Stimulated activated CD4-positive, alpha-beta T cell treated with anti-CD3 and anti-CD28 coated beads, Interleukin-4, amount 100 ng/mL, for 4 hours (primary cell): ENCODE results near the gene DCTN2.
A peak's percentile ranks its signal among the peaks of the same experiment; 100 is the strongest.
"Not testable (repeated sequence)": the region's sequence is repeated elsewhere in the genome, so short reads cannot be mapped to it uniquely, and the experiment has no call there.

Experiments
- DNase-seq, 2 experiments: peaks; one replicate each; pipeline ENCODE4 v3.0.0-alpha.2; 2020

DCTN2 gene

DNA sequence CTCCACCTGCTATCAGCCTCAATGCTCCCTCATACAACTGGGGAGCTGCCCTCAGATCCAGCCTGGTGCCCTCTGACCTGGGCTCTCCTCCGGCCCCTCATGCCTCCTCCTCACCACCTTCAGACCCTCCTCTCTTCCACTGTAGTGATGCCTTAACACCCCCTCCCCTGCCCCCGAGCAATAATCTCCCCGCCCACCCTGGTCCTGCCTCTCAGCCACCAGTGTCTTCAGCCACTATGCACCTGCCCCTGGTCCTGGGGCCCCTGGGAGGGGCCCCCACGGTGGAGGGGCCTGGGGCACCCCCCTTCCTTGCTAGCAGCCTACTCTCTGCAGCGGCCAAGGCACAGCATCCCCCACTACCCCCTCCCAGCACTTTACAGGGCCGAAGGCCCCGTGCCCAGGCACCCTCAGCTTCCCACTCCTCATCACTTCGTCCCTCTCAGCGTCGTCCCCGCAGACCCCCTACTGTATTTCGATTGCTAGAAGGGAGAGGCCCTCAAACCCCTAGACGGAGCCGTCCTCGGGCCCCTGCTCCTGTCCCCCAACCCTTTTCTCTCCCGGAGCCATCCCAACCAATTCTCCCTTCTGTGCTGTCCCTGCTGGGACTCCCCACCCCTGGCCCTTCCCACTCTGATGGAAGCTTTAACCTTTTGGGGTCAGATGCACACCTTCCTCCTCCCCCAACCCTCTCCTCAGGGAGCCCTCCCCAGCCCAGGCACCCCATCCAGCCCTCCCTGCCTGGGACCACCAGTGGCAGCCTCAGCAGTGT lies 21.2 kb downstream of the DCTN2 start:
- DNase-seq: no peak

DNA sequence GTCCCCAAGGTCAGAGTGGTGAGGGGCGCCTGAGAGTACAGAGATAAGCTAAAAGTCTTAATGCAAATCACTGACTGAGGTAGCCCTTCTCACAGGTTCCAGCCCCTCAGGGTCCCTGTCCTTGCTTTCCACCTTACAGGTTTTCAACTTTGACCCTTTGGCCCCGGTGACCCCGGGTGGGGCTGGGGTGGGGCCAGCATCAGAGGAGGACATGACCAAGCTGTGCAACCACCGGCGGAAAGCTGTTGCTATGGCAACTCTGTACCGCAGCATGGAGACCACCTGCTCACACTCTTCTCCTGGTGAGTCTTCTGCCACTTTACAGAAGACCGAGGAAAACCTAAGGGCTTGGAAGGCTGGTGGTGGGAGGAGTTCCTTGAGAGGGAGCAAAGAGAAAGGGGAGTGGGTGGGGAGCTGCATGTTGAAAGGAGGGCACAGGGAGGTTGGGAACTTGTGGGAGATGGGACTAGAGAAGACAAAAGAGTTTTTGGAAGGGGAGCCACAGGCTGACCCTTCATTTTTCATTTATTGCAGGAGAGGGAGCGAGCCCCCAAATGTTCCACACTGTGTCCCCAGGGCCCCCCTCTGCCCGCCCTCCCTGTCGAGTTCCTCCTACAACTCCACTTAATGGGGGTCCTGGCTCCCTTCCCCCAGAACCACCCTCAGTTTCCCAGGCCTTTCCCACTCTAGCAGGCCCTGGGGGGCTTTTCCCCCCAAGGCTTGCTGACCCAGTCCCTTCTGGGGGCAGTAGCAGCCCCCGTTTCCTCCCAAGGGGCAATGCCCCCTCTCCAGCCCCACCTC lies 22.0 kb downstream of the DCTN2 start:
- no peak for DNase-seq

DNA sequence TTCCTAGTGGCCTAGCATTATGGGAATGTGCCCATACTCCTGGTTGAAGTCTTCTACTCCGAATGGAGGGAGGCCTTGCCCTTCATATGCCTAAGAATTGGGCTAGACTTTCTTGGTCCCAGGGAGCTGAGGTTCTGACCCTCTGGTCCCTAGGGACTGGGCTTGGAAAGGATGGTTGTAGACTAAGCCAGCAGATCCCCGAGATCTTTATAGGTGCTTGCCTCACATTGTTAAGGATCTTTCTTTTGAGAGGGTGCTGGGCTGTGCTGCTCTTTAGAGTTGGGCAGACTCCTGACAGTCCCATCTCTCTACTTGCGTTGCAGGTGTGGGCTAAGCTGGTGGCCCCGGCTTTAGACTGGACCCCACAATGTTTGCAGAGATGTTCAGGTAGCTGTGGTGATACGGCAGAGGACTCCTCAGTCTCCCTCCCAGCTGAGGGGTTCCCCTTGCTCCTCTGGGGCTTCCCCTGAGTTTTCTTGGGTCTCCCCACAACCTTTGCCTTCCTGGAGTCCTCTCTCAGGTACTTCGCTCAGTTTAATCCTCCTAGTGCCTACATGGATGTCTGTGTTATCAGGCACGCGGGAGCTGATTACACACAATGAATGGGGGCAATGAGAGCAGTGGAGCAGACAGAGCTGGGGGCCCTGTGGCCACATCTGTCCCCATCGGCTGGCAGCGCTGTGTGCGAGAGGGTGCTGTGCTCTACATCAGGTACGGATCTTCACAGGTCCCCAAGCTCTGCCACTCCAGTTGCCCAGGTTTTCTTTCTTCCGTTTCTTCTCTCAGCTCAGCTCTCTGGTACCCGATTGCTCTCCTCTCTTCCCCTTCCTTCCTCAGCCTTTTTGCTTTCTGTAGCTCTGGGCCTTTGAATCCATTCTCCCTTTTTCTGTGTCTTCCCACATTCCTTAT lies 23.0 kb downstream of the DCTN2 start:
- DNase-seq: no peak

DNA sequence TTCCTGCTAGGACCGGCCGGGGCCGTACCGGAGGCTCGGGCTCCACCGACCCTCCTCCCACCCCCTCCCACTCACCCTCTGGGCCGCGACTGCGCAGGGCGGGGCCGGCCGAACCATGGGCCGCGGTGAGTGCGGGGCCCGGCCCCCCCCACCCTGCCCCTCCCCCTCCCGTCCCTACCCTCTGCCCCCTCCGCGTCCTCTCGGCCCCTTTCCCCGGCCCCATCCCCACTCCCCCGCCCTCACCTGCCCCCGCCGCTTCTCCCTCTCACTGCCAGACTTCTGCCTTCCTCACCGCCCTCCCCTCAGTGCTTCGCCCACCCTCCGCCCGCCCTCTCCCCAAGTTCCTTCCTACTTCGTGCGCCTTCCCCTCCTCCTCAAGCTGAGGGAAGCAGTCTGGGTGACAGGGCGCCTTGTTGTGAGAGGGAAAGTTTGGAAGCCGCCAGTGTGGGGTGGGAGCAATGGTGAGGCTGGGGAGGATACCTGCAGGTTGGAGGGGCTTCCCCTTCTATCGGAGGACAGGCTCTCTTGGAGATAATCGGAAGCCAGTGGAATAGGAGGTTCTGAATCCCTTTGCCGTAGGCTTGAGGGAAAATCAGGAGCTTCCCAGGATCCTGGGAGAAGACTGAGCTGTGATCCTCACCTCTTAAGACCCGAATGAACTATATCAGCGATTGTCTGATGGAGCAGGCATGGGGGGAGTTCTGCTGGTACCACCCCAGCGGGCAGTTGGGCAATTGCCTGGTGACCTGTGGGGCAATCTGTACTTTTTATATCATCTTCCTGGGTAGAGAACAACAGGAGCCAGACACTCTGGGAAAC lies 23.9 kb downstream of the DCTN2 start:
- peak in 1 of 2 experiments; percentile 64 for DNase-seq

DNA sequence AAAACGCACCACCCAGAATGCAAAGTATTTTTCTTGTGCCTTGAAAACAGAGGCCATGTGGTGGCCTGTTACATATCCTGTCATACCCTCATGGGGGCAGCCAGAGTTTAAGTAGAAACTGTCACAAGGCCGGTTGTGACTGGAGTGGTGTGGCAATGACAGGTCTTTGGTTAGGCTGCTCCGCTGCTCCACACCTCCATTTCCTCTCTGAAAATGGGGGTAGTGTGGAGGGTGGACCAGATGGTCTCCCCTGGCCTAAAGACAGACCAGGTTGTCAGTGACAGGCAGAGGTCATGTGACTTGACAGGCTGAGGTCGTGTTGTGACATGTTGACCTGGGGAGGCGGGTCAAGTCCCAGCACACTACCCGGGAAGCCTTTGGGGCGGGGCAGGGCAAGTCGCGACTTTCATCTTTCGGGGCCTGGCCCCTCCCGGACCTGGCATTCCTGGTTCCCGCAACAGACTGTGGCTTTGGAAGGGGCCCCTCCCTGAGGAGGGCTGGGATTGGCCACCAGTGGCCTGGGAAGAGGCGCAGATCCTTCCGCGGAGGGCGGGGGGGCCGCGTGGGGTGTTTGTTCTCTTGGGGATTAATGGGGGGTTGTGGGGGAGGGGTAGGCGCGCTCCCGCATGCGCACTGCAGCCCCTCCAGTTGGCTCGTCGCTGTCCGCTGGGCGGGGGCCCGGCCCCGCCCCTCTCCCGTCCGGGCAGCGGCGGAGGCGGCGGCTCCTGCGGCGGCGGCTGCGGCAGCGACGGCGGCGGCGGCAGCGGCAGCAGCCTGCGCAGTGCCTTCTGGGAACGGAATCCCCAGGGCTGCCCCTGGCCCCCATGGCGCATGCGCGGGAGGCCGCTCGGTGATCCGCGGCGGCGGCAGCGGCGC lies 24.7 kb downstream of the DCTN2 start, which contains the start of gene MBD6:
Gene MBD6 (plus strand): TSS at position 814 of the 876 bp plus-strand sequence. CDS start 1,480 bp downstream, outside the sequence.
- peak; percentile 87 for DNase-seq

DNA sequence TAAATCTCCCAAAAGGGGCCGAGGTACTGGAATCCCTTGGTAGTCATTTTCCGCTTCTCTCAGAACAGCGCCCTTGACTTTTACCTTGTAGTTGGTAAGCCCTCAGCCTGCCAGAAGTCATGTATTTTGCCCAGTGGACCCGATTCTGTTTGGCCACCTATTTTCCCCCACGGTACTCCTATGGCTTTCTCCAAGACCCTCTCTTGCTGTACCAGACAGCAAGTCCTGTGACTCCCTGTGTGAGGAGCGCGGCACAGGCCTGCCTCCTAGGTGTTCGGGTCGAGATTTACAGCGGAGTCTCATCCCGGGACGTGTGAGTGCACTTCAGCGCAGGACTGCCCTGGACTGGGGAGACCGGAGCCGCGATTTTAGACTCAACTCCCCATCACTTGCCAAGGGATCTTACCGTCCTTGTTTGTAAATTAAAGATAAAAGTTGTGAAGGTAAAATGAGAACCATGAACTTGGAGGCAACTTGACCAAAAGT lies 25.4 kb downstream of the DCTN2 start:
- no peak for DNase-seq

DNA sequence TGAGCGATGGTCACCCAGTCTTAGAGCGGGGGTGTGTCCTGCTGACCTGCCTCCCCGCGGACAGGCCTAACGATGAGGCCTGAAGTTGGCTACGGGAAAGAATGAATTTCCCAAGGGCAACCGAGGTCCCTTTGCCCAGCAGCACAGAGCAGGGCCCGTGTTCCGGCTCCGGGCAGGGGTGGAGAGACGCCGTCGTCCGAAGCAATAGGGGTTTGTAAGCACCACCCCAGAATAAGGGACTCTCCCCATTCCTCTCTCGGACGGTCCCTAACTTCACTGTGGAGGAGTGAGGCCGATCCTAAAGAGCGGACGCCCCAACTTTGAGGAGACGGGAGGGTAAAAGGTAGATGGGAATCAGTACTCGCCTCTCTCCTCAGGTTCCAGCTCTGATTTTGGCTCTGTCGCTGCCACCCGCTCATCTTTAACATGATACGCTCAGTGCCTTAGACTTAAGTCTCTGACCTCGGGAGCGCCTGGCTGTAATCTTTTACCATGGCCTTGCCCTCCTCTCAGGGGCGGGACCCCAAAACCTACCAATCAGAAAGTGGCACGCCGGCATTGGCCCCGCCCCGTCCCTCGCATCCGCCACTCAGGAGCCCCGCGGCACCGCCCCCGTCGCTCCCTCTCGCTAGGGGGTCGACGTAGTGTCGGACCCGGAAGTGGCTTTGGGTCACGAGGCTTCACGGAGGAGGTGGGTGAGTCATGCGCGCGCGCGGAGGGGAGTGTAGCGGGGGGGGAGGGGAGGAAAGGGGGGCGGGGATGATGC lies 26.8 kb downstream of the DCTN2 start, which contains the start of gene DDIT3:
Gene DDIT3 (minus strand): TSS at position 462 of the 766 bp plus-strand sequence. CDS start 3,108 bp downstream, outside the sequence.
- peak; percentile 99 to 100 for DNase-seq

DNA sequence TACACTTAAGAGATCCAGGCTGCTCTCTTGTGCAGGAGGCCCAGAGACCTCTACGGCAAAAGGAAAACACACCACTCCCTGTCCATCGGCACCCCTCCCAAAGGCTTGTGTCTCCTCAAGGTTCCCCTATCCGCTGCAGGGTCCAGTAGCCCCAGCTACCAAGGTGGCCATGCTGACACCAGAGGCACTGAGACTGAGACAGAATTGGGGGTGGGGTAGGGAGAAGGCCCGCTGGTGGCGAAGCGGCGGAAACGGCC lies 27.3 kb downstream of the DCTN2 start:
- peak; percentile 15 to 23 for DNase-seq

DNA sequence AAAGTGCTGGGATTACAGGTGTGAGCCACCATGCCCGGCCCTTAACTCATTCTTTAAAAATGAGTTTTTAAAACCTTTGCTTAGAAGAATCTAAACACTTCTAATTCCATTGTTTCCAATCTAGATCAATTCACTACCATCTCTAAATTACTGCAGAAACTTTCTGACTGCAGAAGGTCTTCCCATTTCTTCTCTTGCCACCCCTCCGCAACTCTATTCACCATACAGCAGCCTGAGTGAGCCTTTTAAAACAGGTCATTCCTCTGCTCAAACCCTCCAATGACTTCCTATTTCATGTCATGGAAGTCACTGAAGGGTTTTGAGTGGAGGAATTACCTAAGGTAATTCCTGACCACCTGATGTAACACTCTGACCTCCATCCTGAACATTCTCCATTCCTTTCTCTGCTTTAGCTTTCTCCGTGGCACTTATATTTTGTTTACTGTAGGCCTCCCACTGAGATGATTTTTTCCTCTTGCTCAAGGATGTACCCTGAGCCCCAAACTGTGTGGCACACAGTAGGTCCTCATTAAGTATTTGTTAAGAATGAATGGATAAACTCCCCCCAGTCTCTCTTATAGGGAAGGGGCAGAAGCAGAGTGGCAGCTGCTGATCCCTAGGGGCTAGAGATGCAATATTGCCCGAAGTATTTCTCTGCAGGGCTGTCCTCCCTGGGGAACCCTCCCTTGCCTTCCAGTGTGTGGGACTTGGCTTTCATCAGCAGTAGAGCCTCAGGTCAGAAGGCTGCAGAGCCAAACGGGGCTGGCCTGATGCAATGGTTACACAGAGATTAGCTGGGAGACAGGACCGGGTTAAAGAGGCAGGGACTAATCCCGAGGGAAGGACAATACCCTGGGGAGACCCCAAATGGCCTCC lies 27.8 kb downstream of the DCTN2 start:
- DNase-seq: no peak

DNA sequence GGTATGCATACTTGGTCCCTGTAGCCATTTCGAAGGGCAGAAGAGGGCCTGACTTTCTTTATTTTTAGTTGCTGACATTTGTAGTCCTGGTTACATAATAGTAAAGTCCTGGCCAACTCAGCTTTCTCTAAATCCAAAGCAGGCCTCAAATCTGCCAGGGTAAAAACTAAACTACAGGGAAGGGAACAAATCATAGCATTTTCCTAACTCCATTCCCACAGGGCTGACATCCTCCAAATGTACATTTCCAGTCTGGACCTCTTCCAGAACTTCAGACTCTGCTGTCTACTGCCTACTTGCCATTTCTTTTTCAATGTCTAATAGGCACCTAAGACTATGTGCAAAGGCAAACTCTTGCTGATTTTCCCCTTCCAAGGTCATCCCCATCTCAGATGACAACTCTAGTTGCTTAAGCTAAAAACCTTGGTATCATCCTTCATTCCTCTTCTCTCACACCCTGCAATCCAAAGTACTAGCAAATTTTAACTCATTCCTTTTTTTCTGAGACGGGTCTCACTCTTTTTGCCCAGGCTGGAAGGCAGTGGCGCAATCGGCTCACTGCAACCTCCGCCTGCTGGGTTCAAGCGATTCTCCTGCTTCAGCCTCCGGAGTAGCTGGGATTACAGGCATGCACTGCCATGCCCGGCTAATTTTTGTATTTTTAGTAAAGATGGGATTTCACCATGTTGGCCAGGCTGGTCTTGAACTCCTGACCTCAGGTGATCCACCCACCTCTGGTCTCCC lies 28.6 kb downstream of the DCTN2 start:
- no peak for DNase-seq

DNA sequence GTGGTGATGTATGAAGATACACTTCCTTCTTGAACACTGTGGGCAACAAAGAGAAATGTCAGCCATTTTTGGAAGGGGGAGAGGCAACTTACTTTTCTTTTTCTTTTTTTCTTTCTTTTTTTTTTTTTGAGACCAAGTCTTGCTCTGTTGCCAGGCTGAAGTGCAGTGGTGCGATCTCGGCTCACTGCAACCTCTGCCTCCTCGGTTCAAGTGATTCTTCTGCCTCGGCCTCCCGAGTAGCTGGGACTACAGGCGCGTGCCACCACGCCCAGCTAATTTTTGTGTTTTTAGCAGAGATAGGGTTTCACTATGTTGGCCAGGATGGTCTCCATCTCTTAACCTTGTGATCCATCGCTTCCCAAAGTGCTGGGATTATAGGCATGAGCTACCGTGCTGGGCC lies 29.3 kb downstream of the DCTN2 start:
- not testable (repeated sequence) for DNase-seq

DNA sequence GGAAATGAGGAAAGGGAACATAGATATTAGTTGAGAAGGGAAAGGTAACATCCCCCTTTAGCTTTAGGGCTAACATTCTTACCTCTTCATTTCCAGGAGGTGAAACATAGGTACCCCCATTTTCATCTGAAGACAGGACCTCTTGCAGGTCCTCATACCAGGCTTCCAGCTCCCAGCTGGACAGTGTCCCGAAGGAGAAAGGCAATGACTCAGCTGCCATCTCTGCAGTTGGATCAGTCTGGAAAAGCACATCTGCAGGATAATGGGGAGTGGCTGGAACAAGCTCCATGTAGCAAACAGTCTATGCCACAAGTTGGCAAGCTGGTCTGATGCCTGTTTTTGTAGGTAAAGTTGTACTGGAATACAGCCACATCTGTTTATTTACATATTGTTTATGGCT lies 29.8 kb downstream of the DCTN2 start:
- DNase-seq: no peak

DNA sequence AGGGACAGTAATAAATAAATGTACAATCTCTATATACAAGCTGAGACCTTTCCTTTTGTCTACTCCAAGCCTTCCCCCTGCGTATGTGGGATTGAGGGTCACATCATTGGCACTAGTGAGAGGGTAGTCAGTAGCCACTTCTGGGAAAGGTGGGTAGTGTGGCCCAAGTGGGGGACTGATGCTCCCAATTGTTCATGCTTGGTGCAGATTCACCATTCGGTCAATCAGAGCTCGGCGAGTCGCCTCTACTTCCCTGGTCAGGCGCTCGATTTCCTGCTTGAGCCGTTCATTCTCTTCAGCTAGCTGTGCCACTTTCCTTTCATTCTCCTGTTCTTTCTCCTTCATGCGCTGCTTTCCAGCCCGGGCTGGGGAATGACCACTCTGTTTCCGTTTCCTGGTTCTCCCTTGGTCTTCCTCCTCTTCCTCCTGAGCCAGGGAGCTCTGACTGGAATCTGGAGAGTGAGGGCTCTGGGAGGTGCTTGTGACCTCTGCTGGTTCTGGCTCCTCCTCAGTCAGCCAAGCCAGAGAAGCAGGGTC lies 30.3 kb downstream of the DCTN2 start:
- no peak for DNase-seq

DNA sequence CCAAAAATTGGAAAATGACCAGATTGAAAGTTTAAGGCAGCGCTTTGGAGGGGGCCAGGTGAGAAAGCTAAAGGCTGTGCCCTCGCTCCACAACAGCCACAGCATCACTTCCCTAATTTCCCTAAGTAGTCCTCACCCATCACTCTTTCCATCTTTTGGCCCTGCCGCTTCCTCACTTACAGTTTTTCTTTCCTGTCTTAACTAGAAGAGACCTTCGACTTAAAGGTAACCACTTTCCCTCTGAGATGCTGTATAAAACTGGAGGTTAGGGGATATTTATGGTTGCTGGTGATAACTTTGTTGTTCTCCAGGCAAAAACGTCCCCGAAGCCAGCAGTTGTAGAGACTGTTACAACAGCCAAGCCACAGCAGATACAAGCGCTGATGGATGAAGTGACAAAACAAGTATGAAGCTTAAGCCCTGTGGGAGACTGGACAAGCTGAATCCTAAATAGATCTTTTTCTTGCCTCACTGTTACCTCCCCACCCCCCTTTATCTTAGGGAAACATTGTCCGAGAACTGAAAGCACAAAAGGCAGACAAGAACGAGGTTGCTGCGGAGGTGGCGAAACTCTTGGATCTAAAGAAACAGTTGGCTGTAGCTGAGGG lies 31.0 kb downstream of the DCTN2 start:
- DNase-seq: no peak

DNA sequence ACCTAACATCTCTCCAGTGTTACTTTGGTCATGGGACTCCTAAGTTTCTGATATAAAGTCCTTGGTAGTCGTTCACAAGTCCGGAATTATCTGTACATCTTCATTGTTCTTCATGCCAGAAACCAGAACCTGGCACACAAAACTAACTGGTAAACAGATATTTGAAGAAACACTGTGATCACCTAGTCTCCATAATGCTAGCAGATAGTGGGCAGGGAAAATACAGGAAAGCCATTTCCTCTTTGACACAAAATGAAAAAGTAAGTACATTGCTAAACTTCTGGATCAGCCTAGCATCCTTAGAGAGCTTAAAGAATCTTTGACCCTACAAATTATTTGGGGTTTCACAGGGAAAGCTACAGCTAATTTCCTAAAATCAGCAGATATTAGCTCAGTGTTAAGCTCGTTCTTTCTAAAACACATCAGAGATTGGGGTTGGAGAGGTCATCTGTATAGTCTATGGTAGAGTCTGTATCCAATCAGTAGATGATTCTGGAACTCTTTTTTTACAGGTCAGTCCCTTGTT lies 31.5 kb downstream of the DCTN2 start:
- DNase-seq: no peak

DNA sequence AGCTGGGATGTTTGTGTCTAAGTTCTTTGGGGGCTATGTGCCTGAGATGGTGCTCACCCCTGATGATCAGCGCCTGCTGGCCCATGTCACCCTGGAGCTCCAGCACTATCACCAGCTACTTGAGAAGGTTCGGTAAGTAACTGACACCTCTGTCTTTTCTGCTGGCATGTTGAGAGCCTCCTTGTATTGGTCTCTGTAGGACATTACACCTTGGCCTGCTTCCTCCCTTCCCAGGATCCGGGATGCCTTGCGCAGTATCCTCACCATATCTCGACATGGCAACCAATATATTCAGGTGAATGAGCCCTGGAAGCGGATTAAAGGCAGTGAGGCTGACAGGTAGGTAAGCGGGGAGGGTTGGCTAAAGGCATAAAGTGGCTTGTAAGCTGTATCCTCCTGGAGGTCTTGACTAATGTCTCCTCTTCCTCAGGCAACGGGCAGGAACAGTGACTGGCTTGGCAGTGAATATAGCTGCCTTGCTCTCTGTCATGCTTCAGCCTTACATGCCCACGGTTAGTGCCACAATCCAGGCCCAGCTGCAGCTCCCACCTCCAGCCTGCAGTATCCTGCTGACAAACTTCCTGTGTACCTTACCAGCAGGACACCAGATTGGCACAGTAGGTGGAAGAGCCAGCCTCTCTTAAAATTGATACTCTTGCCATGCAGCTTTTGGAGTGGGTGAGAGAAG lies 32.1 kb downstream of the DCTN2 start:
- no peak for DNase-seq

DNA sequence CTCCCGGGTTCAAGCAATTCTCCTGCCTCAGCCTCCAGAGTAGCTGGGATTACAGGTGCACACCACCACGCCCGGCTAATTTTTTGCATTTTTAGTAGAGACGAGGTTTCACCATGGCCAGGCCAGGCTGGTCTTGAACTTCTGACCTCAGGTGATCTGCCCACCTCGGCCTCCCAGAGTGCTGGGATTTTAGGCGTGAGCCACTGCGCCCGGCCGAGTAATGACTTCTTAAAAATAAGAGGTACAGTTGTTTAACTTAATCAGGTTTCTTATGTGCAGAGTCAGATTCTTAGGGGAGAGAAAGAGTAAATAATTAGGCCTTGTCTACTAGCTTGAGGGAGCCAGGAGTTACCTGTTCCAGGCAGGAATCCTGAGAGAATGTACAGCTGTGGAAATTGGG lies 32.7 kb downstream of the DCTN2 start:
- DNase-seq: not testable (repeated sequence)
